GM23338 (cell line): ENCODE results near the gene PDIA4. TPM values are rescaled to one million over a fixed set of nuclear protein-coding genes. Genes with fewer than 3 reads are reported as not detected.

Experiments used
- ATAC-seq: fragments of 200-7000 bp; cut with Tn5 transposase; 3 replicates; pipeline ENCODE4 v1.9.1; 2020
- DNase-seq: peaks from one replicate; pipeline ENCODE4 v3.0.0-alpha.2; 2015; ENCODE audit warnings: low spot score
- H2AFZ ChIP-seq: fragments of 200-600 bp; sonication (generic); 2 replicates; pipeline ENCODE4 v1.8.0; 2016; ENCODE audit warnings: antibody characterized with exemption, mild to moderate bottlenecking, moderate library complexity
- H3F3A ChIP-seq: fragments of 200-600 bp; sonication (generic); replicated peaks from 2 replicates; pipeline ENCODE4 v1.8.0; 2017; ENCODE audit warnings: antibody characterized with exemption, mixed run types, low read depth
- H3K27ac ChIP-seq: fragments of 200-600 bp; sonication (generic); 2 replicates; pipeline ENCODE4 v1.6.1; 2016; ENCODE audit warnings: low read depth
- H3K27me3 ChIP-seq: fragments of 200-600 bp; sonication (generic); 2 replicates; pipeline ENCODE4 v1.8.0; 2016; ENCODE audit warnings: mild to moderate bottlenecking, mixed run types, moderate library complexity; ENCODE audit not compliant: insufficient read depth
- H3K36me3 ChIP-seq: fragments of 200-600 bp; sonication (generic); 2 replicates; pipeline ENCODE4 v1.8.0; 2016; ENCODE audit warnings: mild to moderate bottlenecking; ENCODE audit not compliant: insufficient read depth
- H3K4me1 ChIP-seq: fragments of 200-600 bp; sonication (generic); 2 replicates; pipeline ENCODE4 v1.8.0; 2016; ENCODE audit warnings: mild to moderate bottlenecking, moderate library complexity; ENCODE audit not compliant: insufficient read depth
- H3K4me2 ChIP-seq: fragments of 200-600 bp; sonication (generic); 2 replicates; pipeline ENCODE4 v1.7.1; 2017; ENCODE audit warnings: mixed run types
- H3K4me3 ChIP-seq: fragments of 200-600 bp; sonication (generic); 2 replicates; pipeline ENCODE4 v1.6.1; 2016; ENCODE audit warnings: mixed run types
- H3K79me2 ChIP-seq: fragments of 200-600 bp; sonication (generic); replicated peaks from 2 replicates; pipeline ENCODE4 v1.8.0; 2017; ENCODE audit warnings: mild to moderate bottlenecking; ENCODE audit not compliant: insufficient read depth
- H3K9me2 ChIP-seq: fragments of 200-600 bp; sonication (generic); 2 replicates; pipeline ENCODE4 v1.8.0; 2017; ENCODE audit not compliant: insufficient read depth
- H4K20me1 ChIP-seq: fragments of 200-600 bp; sonication (generic); replicated peaks from 2 replicates; pipeline ENCODE4 v1.8.0; 2017; ENCODE audit warnings: mild to moderate bottlenecking; ENCODE audit not compliant: insufficient read depth
- H3K27ac Mint-ChIP-seq: 2 replicates; pipeline ENCODE4 v1.8.0; 2020; ENCODE audit warnings: inconsistent platforms, mild to moderate bottlenecking, moderate library complexity, mixed read lengths
- H3K27me3 Mint-ChIP-seq: 3 replicates; pipeline ENCODE4 v1.8.0; 2022; ENCODE audit warnings: low read depth, mild to moderate bottlenecking, moderate library complexity, mixed read lengths, inconsistent platforms; ENCODE audit not compliant: insufficient read depth, poor library complexity
- H3K36me3 Mint-ChIP-seq: 3 replicates; pipeline ENCODE4 v1.8.0; 2021; ENCODE audit warnings: low read depth, mild to moderate bottlenecking, inconsistent platforms, moderate library complexity, mixed read lengths
- H3K4me1 Mint-ChIP-seq: 3 replicates; pipeline ENCODE4 v1.8.0; 2020; ENCODE audit warnings: mild to moderate bottlenecking, inconsistent platforms, mixed read lengths
- H3K4me3 Mint-ChIP-seq: 3 replicates; pipeline ENCODE4 v1.8.0; 2021; ENCODE audit warnings: moderate library complexity, mild to moderate bottlenecking, inconsistent platforms, mixed read lengths
- H3K9me3 Mint-ChIP-seq: 3 replicates; pipeline ENCODE4 v1.8.0; 2020; ENCODE audit warnings: moderate library complexity, mild to moderate bottlenecking, inconsistent platforms, mixed read lengths
- CREB1 ChIP-seq: fragments of 250-450 bp; sonication (Bioruptor Pico); IDR thresholded peaks from 2 replicates; pipeline ENCODE4 v1.5.0; 2020; ENCODE audit warnings: low read depth, mild to moderate bottlenecking, moderate library complexity
- CTCF ChIP-seq, 2 experiments: fragments of 200-600 bp in 1 of 2; sonication (generic) in 1 of 2; conservative IDR thresholded peaks; 2 replicates each; pipeline versions ENCODE4 v1.5.1 to v1.6.1; 2016 to 2017; ENCODE audit warnings: antibody characterized with exemption in 2 of 2, low read depth in 2 of 2, mild to moderate bottlenecking in 2 of 2, moderate library complexity in 1 of 2
- ETS1 ChIP-seq: IDR thresholded peaks from 2 replicates; pipeline ENCODE4 v1.6.1; 2016; ENCODE audit warnings: antibody characterized with exemption
- EZH2 ChIP-seq: fragments of 200-600 bp; sonication (generic); IDR thresholded peaks from one replicate; pipeline ENCODE4 v1.8.0; 2017; ENCODE audit warnings: antibody characterized with exemption, mild to moderate bottlenecking, low read depth; ENCODE audit not compliant: unreplicated experiment
- EZH2phosphoT487 ChIP-seq: fragments of 200-600 bp; sonication (generic); IDR thresholded peaks from one replicate; pipeline ENCODE4 v1.8.1; 2018; ENCODE audit warnings: antibody characterized with exemption; ENCODE audit not compliant: unreplicated experiment
- JUNB ChIP-seq: IDR thresholded peaks from one replicate; pipeline ENCODE4 v1.6.1; 2016; ENCODE audit warnings: antibody characterized with exemption; ENCODE audit not compliant: unreplicated experiment
- POLR2AphosphoS5 ChIP-seq: IDR thresholded peaks from 2 replicates; pipeline ENCODE4 v1.6.1; 2016; ENCODE audit warnings: antibody characterized with exemption, low read depth
- ZNF114 ChIP-seq: fragments of 250-450 bp; sonication (Bioruptor Pico); IDR thresholded peaks from 2 replicates; pipeline ENCODE4 v1.5.0; 2020; ENCODE audit warnings: mild to moderate bottlenecking, moderate library complexity
- polyA plus RNA-seq: library from polyadenylated mRNA; unstranded; fragments of >200 nt; fragmentation: Nextera tagmentation; extraction: Ambion mirVana; gene quantifications from 2 replicates; pipeline ENCODE4 v1.2.1, GENCODE V29; 2016
- total RNA-seq: library from RNA; depleted of rRNA; stranded (reverse); fragments of >200 nt; shearing (Covaris generic); gene quantifications from 2 replicates; pipeline ENCODE4 v1.2.3, GENCODE V29; 2014

PDIA4 gene
- total and polyA plus RNA-seq, 2 experiments from 2014 or later, result 196 to 332 TPM

- TF ChIP-seq ETS1 (no peak), POLR2AphosphoS5 (no peak), ZNF114 (no peak), CTCF (conservative IDR thresholded peaks at IDR 0.05; ENCODE audit: low read depth in 2 of 2) (no peak)
These were observed 41.6 kb downstream of the PDIA4 start (continued) for GRCh38 chr7:148986742-148987009.

- H3K4me2 ChIP-seq, result peak overlapping the region; percentile 85
- H3K27me3 ChIP-seq, result peaks cover 6% of the 10 kb centered on the region; the same call in 1 of the 2 replicates
- H3K4me1 Mint-ChIP-seq, result peaks cover 20% of the 10 kb centered on the region
- peak overlapping the region; percentile 74 for H3K4me3 ChIP-seq
- no peaks in the 10 kb centered on the region for H4K20me1 ChIP-seq
- peak overlapping the region; percentile 95; the same call in 1 of the 2 replicates for H2AFZ ChIP-seq
- DNase-seq, result peak; percentile 96
- H3F3A ChIP-seq, result peaks cover 10% of the 10 kb centered on the region
- H3K4me1 ChIP-seq, result peaks cover 9% of the 10 kb centered on the region
- H3K27ac ChIP-seq, result no peak overlapping the region
- H3K9me3 Mint-ChIP-seq, result peaks cover 3% of the 10 kb centered on the region; the same call in 2 of the 3 replicates
- H3K79me2 ChIP-seq, result no peaks in the 10 kb centered on the region
- peak overlapping the region; percentile 98 for H3K27ac Mint-ChIP-seq
- H3K9me2 ChIP-seq, result no peaks in the 10 kb centered on the region
- peaks cover 2% of the 10 kb centered on the region; the same call in 1 of the 3 replicates for H3K36me3 Mint-ChIP-seq
- H3K4me3 Mint-ChIP-seq, result peak overlapping the region; percentile 96
- peaks cover 20% of the 10 kb centered on the region for H3K27me3 Mint-ChIP-seq
- TF ChIP-seq JUNB (no peak), EZH2 (no peak), CREB1 (CRISPR knock-in tag) (peak; percentile 39; the same call in 1 of the 2 replicates), POLR2AphosphoS5 (peak; percentile 30; the same call in 1 of the 2 replicates)
- ATAC-seq, result peak; percentile 64
- no peaks in the 10 kb centered on the region for H3K36me3 ChIP-seq
These were observed 44.8 kb downstream of the PDIA4 start for GRCh38 chr7:148983200-148984146.

- Histone ChIP-seq H3K4me3 (peak overlapping the region; percentile 74), H3K9me2 (no peaks in the 10 kb centered on the region), H3K4me2 (peak overlapping the region; percentile 85), H3F3A (peaks cover 3% of the 10 kb centered on the region), H3K4me1 (peaks cover 5% of the 10 kb centered on the region; the same call in 1 of the 2 replicates), H3K79me2 (no peaks in the 10 kb centered on the region), H4K20me1 (no peaks in the 10 kb centered on the region), H3K27ac (no peak overlapping the region), H2AFZ (peak overlapping the region; percentile 95), H3K36me3 (no peaks in the 10 kb centered on the region), H3K27me3 (peaks cover 6% of the 10 kb centered on the region; the same call in 1 of the 2 replicates)
- Mint-ChIP-seq H3K27ac (peak overlapping the region; percentile 48; the same call in 1 of the 2 replicates), H3K9me3 (peaks cover 3% of the 10 kb centered on the region; the same call in 2 of the 3 replicates), H3K4me1 (peaks cover 21% of the 10 kb centered on the region), H3K4me3 (peak overlapping the region; percentile 96), H3K27me3 (peaks cover 24% of the 10 kb centered on the region), H3K36me3 (peaks cover 2% of the 10 kb centered on the region; the same call in 1 of the 3 replicates)
- peak; percentile 72 for DNase-seq
- ATAC-seq, result peak; percentile 12
- TF ChIP-seq CTCF (conservative IDR thresholded peaks at IDR 0.05; ENCODE audit: low read depth in 2 of 2) (no peak), POLR2AphosphoS5 (no peak), EZH2phosphoT487 (no peak)
These were observed 45.6 kb downstream of the PDIA4 start for GRCh38 chr7:148982654-148983199.
